Transverse colon (tissue), 4 donors: ENCODE results near the gene CADPS. TPM values are rescaled to one million over a fixed set of nuclear protein-coding genes. Genes with fewer than 3 reads are reported as not detected.
A peak's percentile ranks its signal among the peaks of the same experiment; 100 is the strongest.

ENCODE experiments used
- DNase-seq: peaks from one replicate; pipeline ENCODE4 v3.0.0-alpha.2; 2019
- H3K27ac ChIP-seq, 4 donors: fragments of 200-600 bp; sonication (generic); 2 replicates each; pipeline ENCODE4 v1.5.1; 2016 to 2018; ENCODE audit warnings: inconsistent platforms in 4 of 4
- H3K27me3 ChIP-seq: fragments of 200-600 bp; sonication (generic); 2 replicates; pipeline ENCODE4 v1.5.1; 2017; ENCODE audit warnings: inconsistent platforms
- H3K36me3 ChIP-seq, 4 donors: fragments of 200-600 bp; sonication (generic); 2 replicates each; pipeline ENCODE4 v1.5.1; 2017 to 2019; ENCODE audit warnings: inconsistent platforms in 4 of 4
- H3K4me1 ChIP-seq, 4 donors: fragments of 200-600 bp; sonication (generic); 2 replicates each; pipeline ENCODE4 v1.5.1; 2017 to 2020; ENCODE audit warnings: inconsistent platforms in 4 of 4
- H3K4me3 ChIP-seq, 4 donors: fragments of 200-600 bp; sonication (generic); 1 replicate in 1 of 4; 2 replicates in 3 of 4; pipeline versions ENCODE4 v1.5.1 to v1.6.1; 2017 to 2019; ENCODE audit warnings: inconsistent platforms in 4 of 4
- H3K9me3 ChIP-seq, 2 donors: fragments of 200-600 bp; sonication (generic); 2 replicates each; pipeline ENCODE4 v1.5.1; 2017 to 2019; ENCODE audit warnings: inconsistent platforms in 2 of 2
- CTCF ChIP-seq, 5 experiments: fragments of 200-600 bp in 3 of 5; fragments of 450-650 bp in 2 of 5; sonication (generic) in 3 of 5; IDR thresholded peaks; 1 replicate in 2 of 5; 2 replicates in 3 of 5; pipeline ENCODE4 v1.5.1; 2016 to 2017; ENCODE audit warnings: antibody characterized with exemption in 5 of 5, inconsistent platforms in 3 of 5, mild to moderate bottlenecking in 2 of 5, moderate library complexity in 1 of 5
- EP300 ChIP-seq: sonication (generic); formaldehyde crosslinking; IDR thresholded peaks from one replicate; pipeline ENCODE4 v1.6.1; 2017; ENCODE audit warnings: antibody characterized with exemption, low read depth
- POLR2A ChIP-seq: fragments of 450-650 bp; IDR thresholded peaks from one replicate; pipeline ENCODE4 v1.6.1; 2016; ENCODE audit warnings: antibody characterized with exemption, mild to moderate bottlenecking, moderate library complexity
- POLR2AphosphoS5 ChIP-seq, 3 donors: sonication (generic); formaldehyde crosslinking; IDR thresholded peaks; one replicate each; pipeline ENCODE4 v1.6.1; 2016; ENCODE audit warnings: antibody characterized with exemption in 3 of 3
- WGBS, 2 donors: methylation state at CpG; one replicate each; pipeline ENCODE4 v1.1.5; 2018; ENCODE audit warnings: low coverage in 1 of 2; 5-methylcytosine and 5-hydroxymethylcytosine counted together
- in situ Hi-C, 4 donors: fragments of 200-750 bp; cut with MboI; loops; one replicate each; pipeline versions ENCODE4 v1.15.0 to v1.15.1; 2017; ENCODE audit warnings: low sequenced_read_pairs in 3 of 4, low pct_ligation_motif_present in 1 of 4, low pct_unique_long_range_greater_than_20kb in 1 of 4
- intact Hi-C: fragments of 100-400 bp; cut with DNase I; formaldehyde crosslinking; loops from one replicate; pipeline ENCODE4 v1.15.1; 2023; ENCODE audit warnings: low total_unique reads
- total RNA-seq, 4 donors: library from RNA; depleted of rRNA; stranded (reverse); fragments of >200 nt; gene quantifications; one replicate each; pipeline ENCODE4 v1.1.0, GENCODE V29; 2016

CADPS gene
- total RNA-seq, 4 donors from 2014 or later = 1.9 to 22.7 (median 8.9) TPM

- intact Hi-C loops (no loop called here), in situ Hi-C loops (no loop called here)
- Histone ChIP-seq H3K36me3 (no peaks in the 10 kb centered on the region), H3K9me3 (no peaks in the 10 kb centered on the region), H3K4me3 (peak overlapping the region in 1 of 4 donors; percentile 6), H3K27ac (no peak overlapping the region), H3K27me3 (no peaks in the 10 kb centered on the region), H3K4me1 (no peaks in the 10 kb centered on the region)
- no peak for TF ChIP-seq POLR2A
- no peak for TF ChIP-seq CTCF (IDR thresholded peaks at IDR 0.05)
- no peak for TF ChIP-seq POLR2AphosphoS5 (IDR thresholded peaks at IDR 0.05)
- no peak for TF ChIP-seq EP300
- WGBS, 2 donors = 17% methylated on average over 1 of the region's 1 CpG; no CpG with 5 or more reads in 1 of the 2 donors
- no peak for DNase-seq
Measured at GRCh38 chr3:62445275-62445674, 429.9 kb downstream of the CADPS start.

DNA sequence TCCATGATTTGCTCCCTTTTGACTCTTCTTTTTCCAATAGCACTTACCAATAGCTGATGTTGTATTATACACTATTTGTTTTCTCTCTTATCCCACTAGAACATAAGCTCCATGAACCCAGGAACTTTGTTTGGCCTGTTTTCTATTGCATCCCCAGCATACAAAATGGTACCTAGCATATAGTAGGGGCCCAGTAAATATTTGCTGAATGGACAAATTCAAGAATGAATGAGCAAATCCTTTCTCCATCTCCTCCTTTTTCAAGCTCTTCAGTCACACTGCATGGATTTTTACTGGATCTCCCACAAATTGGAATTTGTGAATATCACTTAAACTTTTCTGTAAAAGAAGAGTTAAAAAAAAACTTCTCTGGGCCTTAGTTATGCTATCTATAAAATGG lies 435.2 kb downstream of the CADPS start:
- no peaks in the 10 kb centered on the region for H3K9me3 ChIP-seq
- no peaks in the 10 kb centered on the region for H3K36me3 ChIP-seq
- TF ChIP-seq POLR2A (no peak), EP300 (no peak), CTCF (IDR thresholded peaks at IDR 0.05) (no peak), POLR2AphosphoS5 (IDR thresholded peaks at IDR 0.05) (no peak)
- DNase-seq = no peak
- no peaks in the 10 kb centered on the region for H3K4me1 ChIP-seq
- in situ Hi-C loops (no loop called here), intact Hi-C loops (no loop called here)
- H3K4me3 ChIP-seq = no peak overlapping the region
- no peaks in the 10 kb centered on the region for H3K27me3 ChIP-seq
- H3K27ac ChIP-seq = no peak overlapping the region

- no peak for DNase-seq
- Histone ChIP-seq H3K27ac (no peak overlapping the region), H3K4me1 (no peaks in the 10 kb centered on the region), H3K36me3 (no peaks in the 10 kb centered on the region), H3K4me3 (no peak overlapping the region), H3K9me3 (no peaks in the 10 kb centered on the region), H3K27me3 (no peaks in the 10 kb centered on the region)
- no peak for TF ChIP-seq POLR2AphosphoS5 (IDR thresholded peaks at IDR 0.05)
- no peak for TF ChIP-seq CTCF (IDR thresholded peaks at IDR 0.05)
- no peak for TF ChIP-seq POLR2A
- TF ChIP-seq EP300 = no peak
- intact Hi-C loops = no loop called here
- WGBS, 2 donors = 60% methylated on average over 5 of the region's 5 CpGs
- in situ Hi-C loops = no loop called here
Measured at GRCh38 chr3:62439176-62439813, 435.9 kb downstream of the CADPS start.

DNA sequence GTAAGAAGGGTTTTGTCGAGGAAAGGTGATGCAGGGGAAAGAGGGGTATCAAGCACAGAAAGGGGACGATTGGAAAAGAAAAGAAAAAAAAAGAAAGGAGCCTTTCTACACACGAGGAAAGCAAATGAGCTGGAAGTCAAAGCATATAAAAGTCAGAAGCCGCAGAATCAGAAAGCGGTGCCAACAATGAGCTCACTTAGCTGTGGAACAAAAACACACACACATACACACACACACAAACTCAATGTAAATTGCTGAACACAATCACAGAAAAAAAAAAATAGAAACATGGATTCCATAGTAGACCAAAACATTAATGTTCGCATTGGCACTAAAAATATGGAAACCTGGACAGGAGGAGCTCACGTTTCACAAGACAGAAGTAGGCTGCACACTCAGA lies 438.4 kb downstream of the CADPS start:
- no peak overlapping the region for H3K27ac ChIP-seq
- intact Hi-C loops (no loop called here), in situ Hi-C loops (no loop called here)
- 68 to 71% methylated on average over 7 of the region's 7 CpGs for WGBS, 2 donors
- H3K9me3 ChIP-seq = no peaks in the 10 kb centered on the region
- DNase-seq = no peak
- no peak overlapping the region for H3K4me3 ChIP-seq
- TF ChIP-seq CTCF (IDR thresholded peaks at IDR 0.05) (no peak), POLR2A (no peak), POLR2AphosphoS5 (IDR thresholded peaks at IDR 0.05) (no peak), EP300 (no peak)
- no peaks in the 10 kb centered on the region for H3K4me1 ChIP-seq
- no peaks in the 10 kb centered on the region for H3K27me3 ChIP-seq
- no peaks in the 10 kb centered on the region for H3K36me3 ChIP-seq
